Measurements from ENCODE around the gene SCNN1B. TPM values are rescaled to one million over a fixed set of nuclear protein-coding genes. Genes with fewer than 3 reads are reported as not detected.

SCNN1B gene
- total and polyA plus RNA-seq, 2 of the 13 experiments (the other 11 are each of a cell fraction or from before 2014, with no cell fraction given): not detected

- H3K36me3 ChIP-seq (replicated peaks in 1 of 2; ENCODE audit: control insufficient read depth in 1 of 2, insufficient read depth in 2 of 2, low read length in 2 of 2): no peaks in the 10 kb centered on the region
- H2AFZ ChIP-seq (ENCODE audit: low read length): no peak overlapping the region
- ChIA-PET POLR2A (no interaction called here), CTCF (ENCODE audit: low intra/inter-chr PET ratio, low total read pairs) (no interaction called here)
- H3K4me3 ChIP-seq (replicated peaks in 1 of 3; ENCODE audit: insufficient read depth in 1 of 3, low read depth in 2 of 3, low read length in 3 of 3): no peak overlapping the region
- no peaks in the 10 kb centered on the region for H3K79me2 ChIP-seq (ENCODE audit: insufficient read depth, low read length)
- no peak; the same call in 2 of the 3 replicates for ATAC-seq
- no TSS peak for BruUV-seq (replicated peaks)
- in situ Hi-C loops (cut with HindIII; ENCODE audit: extremely low pct_ligation_motif_present, low pct_unique_long_range_greater_than_20kb) (no loop called here), intact Hi-C loops (cut with micrococcal nuclease; ENCODE audit: unreplicated experiment) (no loop called here)
- no peaks in the 10 kb centered on the region for H4K20me1 ChIP-seq (ENCODE audit: insufficient read depth, low read length)
- H3K4me2 ChIP-seq (ENCODE audit: low read depth, low read length): no peak overlapping the region
- H3K27ac ChIP-seq (ENCODE audit: extremely low read length, insufficient read depth, low read length): no peak overlapping the region
- no peaks in the 10 kb centered on the region for H3K4me1 ChIP-seq (ENCODE audit: insufficient read depth, low read length)
- H3K27me3 ChIP-seq (ENCODE audit: control insufficient read depth in 1 of 2, insufficient read depth in 2 of 2, low read length in 2 of 2): peaks cover 6 to 34% of the 10 kb centered on the region in 2 experiments
- FAIRE-seq: no peak
- H3K9me3 ChIP-seq (ENCODE audit: low read length): no peaks in the 10 kb centered on the region
- 7% methylated on average over 6 of the region's 7 CpGs for WGBS (ENCODE audit: low lambda C conversion rate)
- no peak overlapping the region for H3K9ac ChIP-seq (ENCODE audit: insufficient read depth, low read depth, low read length)
- no peak for DNase-seq (ENCODE audit: low spot score)
- no peak for TF ChIP-seq ZNF598 (CRISPR knock-in tag; IDR thresholded peaks at IDR 0.05; ENCODE audit: borderline replicate concordance)
- TF ChIP-seq HNF1A (IDR thresholded peaks at IDR 0.05; ENCODE audit: low read depth): no peak
- no peak for TF ChIP-seq HNF1A (CRISPR knock-in tag; IDR thresholded peaks at IDR 0.05; ENCODE audit: borderline replicate concordance)
- no peak for TF ChIP-seq FOXP1 (IDR thresholded peaks at IDR 0.05)
- no peak for TF ChIP-seq FOXP1 (CRISPR knock-in tag; IDR thresholded peaks at IDR 0.05)
- no peak for TF ChIP-seq ZNF224 (CRISPR knock-in tag; IDR thresholded peaks at IDR 0.05)
- TF ChIP-seq PRDM10 (CRISPR knock-in tag; IDR thresholded peaks at IDR 0.05; ENCODE audit: low read depth): no peak
- no peak for TF ChIP-seq ZHX1 (CRISPR knock-in tag; IDR thresholded peaks at IDR 0.05; ENCODE audit: low read depth)
- no peak for TF ChIP-seq ZNF672 (CRISPR knock-in tag; IDR thresholded peaks at IDR 0.05)
- no peak for TF ChIP-seq REPIN1 (CRISPR knock-in tag; IDR thresholded peaks at IDR 0.05; ENCODE audit: borderline replicate concordance, low read depth)
- TF ChIP-seq RBM39 (IDR thresholded peaks at IDR 0.05; ENCODE audit: low read depth, low read length, poor library complexity, severe bottlenecking): no peak
- no peak for TF ChIP-seq MAZ (IDR thresholded peaks at IDR 0.05; ENCODE audit: borderline replicate concordance, low read depth, low read length)
- TF ChIP-seq MAZ (CRISPR knock-in tag; IDR thresholded peaks at IDR 0.05; ENCODE audit: low read depth): no peak
- TF ChIP-seq MED1 (CRISPR knock-in tag; IDR thresholded peaks at IDR 0.05): no peak
- TF ChIP-seq ELF1 (CRISPR knock-in tag; IDR thresholded peaks at IDR 0.05): no peak
Observed at GRCh38 chr16:23369416-23369815, 67.3 kb downstream of the SCNN1B start.

Measured in HepG2 (cell line).